ENCODE data around the gene KATNB1.
"Not testable (repeated sequence)": the region's sequence is repeated elsewhere in the genome, so short reads cannot be mapped to it uniquely, and the experiment has no call there.

KATNB1 gene

GRCh38 chr16:57728336-57729181 lies 7.0 kb upstream of the KATNB1 start:
- peaks cover 0 to 25% (median 12%) of the 10 kb centered on the region in 4 experiments for H3K4me1 ChIP-seq (ENCODE audit: control extremely low read depth in 1 of 4, control insufficient read depth in 4 of 4, insufficient read depth in 4 of 4, low read length in 3 of 4)
- 94% methylated on average over 5 of the region's 14 CpGs for WGBS (ENCODE audit: insufficient coverage)
- POLR2A ChIA-PET = no interaction called here

GRCh38 chr16:57729182-57729484 lies 6.4 kb upstream of the KATNB1 start:
- H3K4me1 ChIP-seq (ENCODE audit: control extremely low read depth in 1 of 4, control insufficient read depth in 4 of 4, insufficient read depth in 4 of 4, low read length in 3 of 4) = peaks cover 0 to 26% (median 13%) of the 10 kb centered on the region in 4 experiments
- CTCF ChIA-PET = no interaction called here
- H3K27ac ChIP-seq (ENCODE audit: insufficient read depth in 1 of 2, low read depth in 1 of 2, low read length in 2 of 2, poor library complexity in 1 of 2, severe bottlenecking in 2 of 2) = no peak overlapping the region
- POLR2A ChIA-PET = no interaction called here
- DNase-seq = no peak
- no peaks in the 10 kb centered on the region for H3K27me3 ChIP-seq (replicated peaks in 2 of 5; ENCODE audit: control insufficient read depth in 4 of 5, insufficient read depth in 5 of 5, low read length in 4 of 5)
- no peaks in the 10 kb centered on the region for H3K9me3 ChIP-seq (ENCODE audit: control extremely low read depth in 1 of 5, control insufficient read depth in 4 of 5, insufficient read depth in 2 of 5, low read depth in 1 of 5, low read length in 4 of 5)
- no peaks in the 10 kb centered on the region for H3K36me3 ChIP-seq (ENCODE audit: control insufficient read depth in 4 of 4, insufficient read depth in 4 of 4, low read length in 3 of 4)
- WGBS (ENCODE audit: insufficient coverage) = 100% methylated on average over 1 of the region's 1 CpG
- H3K4me3 ChIP-seq (ENCODE audit: control insufficient read depth in 1 of 7, extremely low read depth in 1 of 7, insufficient read depth in 4 of 7, low read depth in 2 of 7, low read length in 6 of 7) = no peak overlapping the region

More at GRCh38 chr16:57728336-57729181, 7.0 kb upstream of the KATNB1 start:
- Histone ChIP-seq H3K9me3 (ENCODE audit: control extremely low read depth in 1 of 5, control insufficient read depth in 4 of 5, insufficient read depth in 2 of 5, low read depth in 1 of 5, low read length in 4 of 5) (no peaks in the 10 kb centered on the region), H3K27ac (ENCODE audit: insufficient read depth in 1 of 2, low read depth in 1 of 2, low read length in 2 of 2, poor library complexity in 1 of 2, severe bottlenecking in 2 of 2) (no peak overlapping the region), H3K27me3 (replicated peaks in 2 of 5; ENCODE audit: control insufficient read depth in 4 of 5, insufficient read depth in 5 of 5, low read length in 4 of 5) (no peaks in the 10 kb centered on the region), H3K36me3 (ENCODE audit: control insufficient read depth in 4 of 4, insufficient read depth in 4 of 4, low read length in 3 of 4) (no peaks in the 10 kb centered on the region), H3K4me3 (ENCODE audit: control insufficient read depth in 1 of 7, extremely low read depth in 1 of 7, insufficient read depth in 4 of 7, low read depth in 2 of 7, low read length in 6 of 7) (no peak overlapping the region)
- DNase-seq = no peak
- CTCF ChIA-PET = interaction anchor here (1.0 to 3.4 kb wide), 3 partner anchors 137 to 153 kb away, joined by 3 to 14 read pairs (median 3); no protein-coding TSS in a partner anchor

- H3K27ac ChIP-seq (ENCODE audit: insufficient read depth in 1 of 2, low read depth in 1 of 2, low read length in 2 of 2, poor library complexity in 1 of 2, severe bottlenecking in 2 of 2); DNase-seq; H3K36me3 ChIP-seq (ENCODE audit: control insufficient read depth in 4 of 4, insufficient read depth in 4 of 4, low read length in 3 of 4); H3K4me3 ChIP-seq (ENCODE audit: control insufficient read depth in 1 of 7, extremely low read depth in 1 of 7, insufficient read depth in 4 of 7, low read depth in 2 of 7, low read length in 6 of 7); POLR2A ChIA-PET; H3K27me3 ChIP-seq (replicated peaks in 2 of 5; ENCODE audit: control insufficient read depth in 4 of 5, insufficient read depth in 5 of 5, low read length in 4 of 5); H3K9me3 ChIP-seq (ENCODE audit: control extremely low read depth in 1 of 5, control insufficient read depth in 4 of 5, insufficient read depth in 2 of 5, low read depth in 1 of 5, low read length in 4 of 5): not testable (repeated sequence)
- peaks cover 0 to 27% (median 16%) of the 10 kb centered on the region in 4 experiments for H3K4me1 ChIP-seq (ENCODE audit: control extremely low read depth in 1 of 4, control insufficient read depth in 4 of 4, insufficient read depth in 4 of 4, low read length in 3 of 4)
- WGBS (ENCODE audit: insufficient coverage) = 99% methylated on average over 6 of the region's 6 CpGs
- CTCF ChIA-PET = interaction anchor here (1.1 kb wide), 1 partner anchor 58 kb away, joined by 3 read pairs; no protein-coding TSS in a partner anchor
Observed at GRCh38 chr16:57729852-57730251, 5.7 kb upstream of the KATNB1 start.

- Histone ChIP-seq H3K36me3 (ENCODE audit: control insufficient read depth in 4 of 4, insufficient read depth in 4 of 4, low read length in 3 of 4) (no peaks in the 10 kb centered on the region), H3K9me3 (ENCODE audit: control extremely low read depth in 1 of 5, control insufficient read depth in 4 of 5, insufficient read depth in 2 of 5, low read depth in 1 of 5, low read length in 4 of 5) (no peaks in the 10 kb centered on the region), H3K27ac (ENCODE audit: insufficient read depth in 1 of 2, low read depth in 1 of 2, low read length in 2 of 2, poor library complexity in 1 of 2, severe bottlenecking in 2 of 2) (no peak overlapping the region), H3K27me3 (replicated peaks in 2 of 5; ENCODE audit: control insufficient read depth in 4 of 5, insufficient read depth in 5 of 5, low read length in 4 of 5) (no peaks in the 10 kb centered on the region), H3K4me1 (ENCODE audit: control extremely low read depth in 1 of 4, control insufficient read depth in 4 of 4, insufficient read depth in 4 of 4, low read length in 3 of 4) (peaks cover 0 to 20% (median 15%) of the 10 kb centered on the region in 4 experiments), H3K4me3 (ENCODE audit: control insufficient read depth in 1 of 7, extremely low read depth in 1 of 7, insufficient read depth in 4 of 7, low read depth in 2 of 7, low read length in 6 of 7) (no peak overlapping the region)
- WGBS (ENCODE audit: insufficient coverage) = 89% methylated on average over 11 of the region's 13 CpGs
- ChIA-PET CTCF (interaction anchor here (0.7 to 2.3 kb wide), 12 partner anchors 9 to 155 kb away, joined by 3 to 10 read pairs (median 3); no protein-coding TSS in a partner anchor), POLR2A (no interaction called here)
- DNase-seq = no peak
Observed at GRCh38 chr16:57730771-57731730, 4.5 kb upstream of the KATNB1 start.

GRCh38 chr16:57732037-57732436 lies 3.5 kb upstream of the KATNB1 start:
- Histone ChIP-seq H3K27me3 (replicated peaks in 2 of 5; ENCODE audit: control insufficient read depth in 4 of 5, insufficient read depth in 5 of 5, low read length in 4 of 5) (no peaks in the 10 kb centered on the region), H3K4me1 (ENCODE audit: control extremely low read depth in 1 of 4, control insufficient read depth in 4 of 4, insufficient read depth in 4 of 4, low read length in 3 of 4) (peaks cover 0 to 30% (median 25%) of the 10 kb centered on the region in 4 experiments), H3K27ac (ENCODE audit: insufficient read depth in 1 of 2, low read depth in 1 of 2, low read length in 2 of 2, poor library complexity in 1 of 2, severe bottlenecking in 2 of 2) (no peak overlapping the region), H3K9me3 (ENCODE audit: control extremely low read depth in 1 of 5, control insufficient read depth in 4 of 5, insufficient read depth in 2 of 5, low read depth in 1 of 5, low read length in 4 of 5) (no peaks in the 10 kb centered on the region), H3K36me3 (ENCODE audit: control insufficient read depth in 4 of 4, insufficient read depth in 4 of 4, low read length in 3 of 4) (peaks cover 0 to 2% (median 0%) of the 10 kb centered on the region in 4 experiments), H3K4me3 (ENCODE audit: control insufficient read depth in 1 of 7, extremely low read depth in 1 of 7, insufficient read depth in 4 of 7, low read depth in 2 of 7, low read length in 6 of 7) (no peak overlapping the region)
- CTCF ChIA-PET = interaction anchor here (1.5 to 2.3 kb wide), 3 partner anchors 11 to 132 kb away, joined by 3 to 10 read pairs (median 3); no protein-coding TSS in a partner anchor
- DNase-seq = peak; percentile 30 to 62 (median 58)
- WGBS (ENCODE audit: insufficient coverage) = no CpG with 5 or more reads among the region's 2 CpGs
- POLR2A ChIA-PET = no interaction called here

GRCh38 chr16:57732714-57733113 lies 2.9 kb upstream of the KATNB1 start:
- Histone ChIP-seq H3K4me1 (ENCODE audit: control extremely low read depth in 1 of 4, control insufficient read depth in 4 of 4, insufficient read depth in 4 of 4, low read length in 3 of 4) (peaks cover 0 to 37% (median 29%) of the 10 kb centered on the region in 4 experiments), H3K9me3 (ENCODE audit: control extremely low read depth in 1 of 5, control insufficient read depth in 4 of 5, insufficient read depth in 2 of 5, low read depth in 1 of 5, low read length in 4 of 5) (no peaks in the 10 kb centered on the region), H3K36me3 (ENCODE audit: control insufficient read depth in 4 of 4, insufficient read depth in 4 of 4, low read length in 3 of 4) (peaks cover 0 to 8% (median 1%) of the 10 kb centered on the region in 4 experiments), H3K27me3 (replicated peaks in 2 of 5; ENCODE audit: control insufficient read depth in 4 of 5, insufficient read depth in 5 of 5, low read length in 4 of 5) (no peaks in the 10 kb centered on the region), H3K27ac (ENCODE audit: insufficient read depth in 1 of 2, low read depth in 1 of 2, low read length in 2 of 2, poor library complexity in 1 of 2, severe bottlenecking in 2 of 2) (no peak overlapping the region), H3K4me3 (ENCODE audit: control insufficient read depth in 1 of 7, extremely low read depth in 1 of 7, insufficient read depth in 4 of 7, low read depth in 2 of 7, low read length in 6 of 7) (no peak overlapping the region)
- DNase-seq = peak in 2 of 3 donors; percentile 18 to 36
- POLR2A ChIA-PET = no interaction called here
- 100% methylated on average over 1 of the region's 2 CpGs for WGBS (ENCODE audit: insufficient coverage)
- CTCF ChIA-PET = interaction anchor here (2.3 kb wide), 1 partner anchor 85 kb away, joined by 10 read pairs; no protein-coding TSS in a partner anchor
